ENCODE measurements around the gene UGT2B17. TPM values are rescaled to one million over a fixed set of nuclear protein-coding genes. Genes with fewer than 3 reads are reported as not detected.

The UGT2B17 gene
- total RNA-seq, 1 donor from 2014 or later = 0.70 TPM

GRCh38 chr4:68489338-68489737 lies 86.8 kb downstream of the UGT2B17 start:
- DNase-seq (ENCODE audit: low read depth) = no peak

Other genes starting within 250 kb of the UGT2B17 start
- gene YTHDC1, start 226.2 kb downstream of the UGT2B17 start, total RNA-seq = 33.2 and 85.3 TPM in 2 replicates
- gene TMPRSS11E, start 128.9 kb downstream of the UGT2B17 start, total RNA-seq = 2.4 TPM in 1 of 2 replicates, not detected in the other
- 0.10 TPM in 1 of 2 replicates, not detected in the other for gene UGT2B15, start 94.3 kb upstream of the UGT2B17 start, total RNA-seq
- gene UGT2B10, start 239.7 kb upstream of the UGT2B17 start, total RNA-seq = not detected in 2 replicates

Data from renal cortical epithelial cell (primary cell).